GM12878 (cell line): ENCODE results near the gene PAFAH2. TPM values are rescaled to one million over a fixed set of nuclear protein-coding genes. Genes with fewer than 3 reads are reported as not detected.

Experiments used
- ATAC-seq: fragments of 200-7000 bp; cut with Tn5 transposase; 3 replicates; pipeline ENCODE4 v1.9.1; 2020; ENCODE audit warnings: mild to moderate bottlenecking, moderate library complexity
- BruUV-seq: library from RNA; stranded (reverse); fragments of 400-500 nt; replicated peaks from 2 replicates; lab custom pipeline; 2021; lab: Mats Ljungman, UMichigan
- CTCF ChIA-PET: fragments of 300-600 bp; sonication (Branson Sonifier 250); formaldehyde crosslinking; extraction: SDS; loops from one replicate; lab custom pipeline; 2021; ENCODE audit warnings: inconsistent platforms; lab: Yijun Ruan, JAX
- POLR2A ChIA-PET: fragments of 350-600 bp; formaldehyde crosslinking; extraction: SDS; loops from one replicate; lab custom pipeline; 2021; ENCODE audit warnings: inconsistent platforms; lab: Charles Lee
- RAD21 ChIA-PET: fragments of 300-600 bp; sonication (Branson Sonifier 250); formaldehyde crosslinking; loops from one replicate; lab custom pipeline; 2023; ENCODE audit warnings: antibody characterized with exemption; ENCODE audit not compliant: unreplicated experiment; lab: Charles Lee
- SMC1A ChIA-PET: fragments of 300-600 bp; sonication (Branson Sonifier 250); formaldehyde crosslinking; loops from one replicate; lab custom pipeline; 2023; ENCODE audit not compliant: unreplicated experiment, uncharacterized antibody; lab: Charles Lee
- DNase-seq: peaks from one replicate; pipeline ENCODE4 v3.0.0-alpha.2; 2011; ENCODE audit warnings: low read depth, low spot score
- FAIRE-seq: peaks from 3 replicates; lab custom pipeline; 2011; peaks lifted over from hg19 to GRCh38; lab: Jason Lieb, UNC
- H2AFZ ChIP-seq: 2 replicates; pipeline ENCODE4 v1.6.0; 2011; ENCODE audit warnings: low read depth, low read length, control low read depth; ENCODE audit not compliant: control insufficient read depth
- H3K27ac ChIP-seq: 2 replicates; pipeline ENCODE4 v1.5.1; 2011; ENCODE audit warnings: control low read depth; ENCODE audit not compliant: control insufficient read depth, insufficient read depth
- H3K27me3 ChIP-seq, 2 experiments: replicated peaks in 1 of 2; 2 replicates each; pipeline versions ENCODE4 v1.6.0 to v1.6.1; 2011; ENCODE audit warnings: low read length in 1 of 2; ENCODE audit not compliant: control insufficient read depth in 2 of 2, insufficient read depth in 2 of 2
- H3K36me3 ChIP-seq, 2 experiments: 2 replicates each; pipeline ENCODE4 v1.5.1; 2011; ENCODE audit warnings: low read length in 1 of 2; ENCODE audit not compliant: control insufficient read depth in 2 of 2, insufficient read depth in 2 of 2
- H3K4me1 ChIP-seq: 2 replicates; pipeline ENCODE4 v1.6.1; 2011; ENCODE audit warnings: mild to moderate bottlenecking, low read length, moderate library complexity, mixed read lengths; ENCODE audit not compliant: control insufficient read depth, insufficient read depth
- H3K4me2 ChIP-seq: 2 replicates; pipeline ENCODE4 v1.6.0; 2011; ENCODE audit warnings: control low read depth; ENCODE audit not compliant: control insufficient read depth, insufficient read depth
- H3K4me3 ChIP-seq: fragments of 200-600 bp; sonication (generic); 2 replicates; pipeline ENCODE4 v1.5.1; 2016
- H3K79me2 ChIP-seq: 2 replicates; pipeline ENCODE4 v1.6.0; 2011; ENCODE audit warnings: low read length; ENCODE audit not compliant: control insufficient read depth, insufficient read depth
- H3K9ac ChIP-seq: 2 replicates; pipeline ENCODE4 v1.8.0; 2011; ENCODE audit warnings: low read length, control low read depth, mixed read lengths; ENCODE audit not compliant: control insufficient read depth, insufficient read depth
- H3K9me3 ChIP-seq: replicated peaks from 3 replicates; pipeline ENCODE4 v1.5.1; 2011; ENCODE audit warnings: mild to moderate bottlenecking, low read length; ENCODE audit not compliant: control insufficient read depth, insufficient read depth
- H4K20me1 ChIP-seq: 2 replicates; pipeline ENCODE4 v1.6.0; 2011; ENCODE audit not compliant: control insufficient read depth, insufficient read depth
- ATF2 ChIP-seq: IDR thresholded peaks from 2 replicates; pipeline ENCODE4 v1.6.1; 2012; ENCODE audit warnings: low read length, inconsistent platforms
- CBFB ChIP-seq: IDR thresholded peaks from 2 replicates; pipeline ENCODE4 v1.6.1; 2016; ENCODE audit warnings: antibody characterized with exemption, low read depth
- MEF2B ChIP-seq: fragments of 450-650 bp; IDR thresholded peaks from 2 replicates; pipeline ENCODE4 v1.6.1; 2018; ENCODE audit warnings: mild to moderate bottlenecking, moderate library complexity; ENCODE audit not compliant: partially characterized antibody, poor library complexity, severe bottlenecking
- RELA ChIP-seq: fragments of 450-650 bp; IDR thresholded peaks from 2 replicates; pipeline ENCODE4 v1.8.0; 2014; ENCODE audit warnings: borderline replicate concordance; ENCODE audit not compliant: partially characterized antibody
- TBL1XR1 ChIP-seq: IDR thresholded peaks from 2 replicates; pipeline ENCODE4 v1.6.1; 2012; ENCODE audit warnings: low read depth, low read length, improper control_type of control experiment
- ZNF217 ChIP-seq: fragments of 450-650 bp; IDR thresholded peaks from 2 replicates; pipeline ENCODE4 v1.6.1; 2017; ENCODE audit warnings: antibody characterized with exemption, mild to moderate bottlenecking
- WGBS: methylation state at CpG from one replicate; pipeline ENCODE4 v1.1.6; 2016; ENCODE audit warnings: low lambda C conversion rate; ENCODE audit not compliant: insufficient replicate concordance, insufficient coverage; ENCODE audit errors: missing lambda C conversion rate; 5-methylcytosine and 5-hydroxymethylcytosine counted together
- in situ Hi-C: fragments of 300-500 bp; cut with MboI; formaldehyde crosslinking; loops from 9 replicates; pipeline ENCODE4 v1.14.3; 2018; ENCODE audit warnings: mixed read lengths
- intact Hi-C: fragments of 100-400 bp; cut with micrococcal nuclease; formaldehyde crosslinking; loops from one replicate; pipeline ENCODE4 v1.14.2; 2022; ENCODE audit not compliant: unreplicated experiment
- polyA plus RNA-seq, 11 experiments: library from polyadenylated mRNA; depleted of rRNA in 4 of 11; unstranded in 6 of 11; stranded (reverse) in 5 of 11; fragments of >200 nt; fragmentation: Nextera tagmentation in 4 of 11; fragmentation: Illumina TruSeq in 1 of 11; extraction: Ambion mirVana in 4 of 11; extraction: Trizol in 1 of 11; gene quantifications; 1 replicate in 1 of 11; 2 replicates in 10 of 11; pipeline versions ENCODE4 v1.2.1 to v1.2.3, GENCODE V29; 2011 to 2016; ENCODE audit warnings: inconsistent platforms in 2 of 11, missing spikeins in 2 of 11, low read depth in 1 of 11
- total RNA-seq, 4 experiments: library from RNA; depleted of rRNA in 3 of 4; stranded (reverse); fragments of >200 nt in 3 of 4; fragmentation: Illumina TruSeq in 1 of 4; extraction: Trizol in 1 of 4; gene quantifications; 2 replicates each; pipeline versions ENCODE4 v1.2.1 to v1.2.3, GENCODE V29; 2013 to 2021

PAFAH2 gene
- total and polyA plus RNA-seq, 10 of the 15 experiments (the other 5 are each of a cell fraction or from before 2014, with no cell fraction given) = 3.0 to 9.5 (median 6.5) TPM

- in situ Hi-C loops = no loop called here
- DNase-seq = no peak
- TF ChIP-seq RELA (no peak), CBFB (no peak), TBL1XR1 (no peak), MEF2B (no peak), ZNF217 (no peak), ATF2 (no peak)
- Histone ChIP-seq H2AFZ (no peak overlapping the region), H3K27me3 (no peaks in the 10 kb centered on the region), H3K36me3 (peaks cover 0 to 12% of the 10 kb centered on the region in 2 experiments; a peak in 1 of 4 replicates), H3K4me1 (peaks cover 10% of the 10 kb centered on the region), H4K20me1 (no peaks in the 10 kb centered on the region), H3K9me3 (no peaks in the 10 kb centered on the region), H3K27ac (no peak overlapping the region), H3K79me2 (no peaks in the 10 kb centered on the region), H3K9ac (no peak overlapping the region), H3K4me2 (no peak overlapping the region), H3K4me3 (no peak overlapping the region)
- intact Hi-C loops = no loop called here
- SMC1A ChIA-PET = no interaction called here
- no TSS peak for BruUV-seq
- POLR2A ChIA-PET = no interaction called here
- no peak for FAIRE-seq
- 99% methylated on average over 5 of the region's 6 CpGs for WGBS
- CTCF ChIA-PET = no interaction called here
- RAD21 ChIA-PET = no interaction called here
- ATAC-seq = no peak
Observed at GRCh38 chr1:25973610-25974321, 24.1 kb downstream of the PAFAH2 start.
